Thyroid gland (tissue), 4 donors: ENCODE results near the gene GET4.

Experiments
- CTCF ChIP-seq, 6 experiments: fragments of 200-600 bp in 3 of 6; fragments of 450-650 bp in 3 of 6; sonication (generic) in 3 of 6; IDR thresholded peaks; one replicate each; pipeline ENCODE4 v1.5.1; 2016 to 2019; ENCODE audit warnings: antibody characterized with exemption in 6 of 6, mild to moderate bottlenecking in 2 of 6, inconsistent platforms in 1 of 6, moderate library complexity in 1 of 6
- POLR2A ChIP-seq, 2 donors: fragments of 450-650 bp; IDR thresholded peaks; one replicate each; pipeline ENCODE4 v1.6.1; 2017; ENCODE audit warnings: antibody characterized with exemption in 2 of 2, mild to moderate bottlenecking in 2 of 2, moderate library complexity in 1 of 2

GRCh38 chr7:843230-843629 is 33.1 kb upstream of the GET4 start:
- TF ChIP-seq CTCF (IDR thresholded peaks at IDR 0.05) (no peak), POLR2A (IDR thresholded peaks at IDR 0.05) (no peak)
